Measurements from ENCODE around the gene SPTBN1. TPM values are rescaled to one million over a fixed set of nuclear protein-coding genes. Genes with fewer than 3 reads are reported as not detected.

SPTBN1 gene
- total and polyA plus RNA-seq, 2 donors: 118 to 352 TPM

DNA sequence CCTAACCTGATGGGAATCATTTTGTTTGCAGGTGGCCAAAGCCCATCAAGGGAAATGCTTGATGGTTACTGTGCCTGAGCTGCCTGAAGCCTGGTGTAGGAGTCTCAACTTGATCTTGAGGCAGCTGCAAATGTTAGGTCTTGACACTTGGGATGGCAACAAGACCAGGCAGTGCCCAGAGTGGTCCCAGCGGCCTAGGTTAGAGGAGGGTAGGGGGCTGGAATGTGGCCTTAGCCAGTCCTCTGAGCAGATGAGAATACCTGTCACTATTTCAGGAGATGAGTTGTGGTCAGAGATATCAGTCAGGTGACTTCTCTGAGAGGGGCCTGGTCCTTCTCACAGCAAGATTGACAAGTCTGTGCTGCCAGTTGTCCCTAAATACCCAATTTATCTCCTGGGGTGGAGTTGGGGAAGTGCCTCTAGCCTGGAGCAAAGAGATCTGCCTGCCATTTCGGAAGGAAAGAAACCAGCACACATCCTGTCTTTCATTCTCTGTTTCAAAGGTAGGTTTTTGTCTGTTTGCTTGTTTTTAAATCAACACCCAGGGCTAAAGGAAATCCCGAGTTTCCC, 13.4 kb downstream of the SPTBN1 start:
- Histone ChIP-seq H3K4me3 (ENCODE audit: low read depth, low read length) (no peak overlapping the region), H3K27ac (ENCODE audit: low read depth) (no peak overlapping the region), H3K4me1 (ENCODE audit: insufficient read depth) (no peaks in the 10 kb centered on the region), H3K36me3 (ENCODE audit: insufficient read depth) (no peaks in the 10 kb centered on the region)
- no peak for DNase-seq (ENCODE audit: extremely low spot score)
- WGBS: 68% methylated on average over 3 of the region's 3 CpGs

- H3K27ac ChIP-seq (ENCODE audit: low read depth): no peak overlapping the region
- no peaks in the 10 kb centered on the region for H3K4me1 ChIP-seq (ENCODE audit: insufficient read depth)
- no peaks in the 10 kb centered on the region for H3K36me3 ChIP-seq (ENCODE audit: insufficient read depth)
- 48% methylated on average over 6 of the region's 6 CpGs for WGBS
- no peak for DNase-seq (ENCODE audit: extremely low spot score)
- H3K4me3 ChIP-seq (ENCODE audit: low read depth, low read length): no peak overlapping the region
Measured at GRCh38 chr2:54470266-54470938, 14.3 kb downstream of the SPTBN1 start.

GRCh38 chr2:54471221-54471711, 15.1 kb downstream of the SPTBN1 start:
- no peak overlapping the region for H3K27ac ChIP-seq (ENCODE audit: low read depth)
- H3K36me3 ChIP-seq (ENCODE audit: insufficient read depth): no peaks in the 10 kb centered on the region
- H3K4me3 ChIP-seq (ENCODE audit: low read depth, low read length): no peak overlapping the region
- H3K4me1 ChIP-seq (ENCODE audit: insufficient read depth): no peaks in the 10 kb centered on the region
- no peak for DNase-seq (ENCODE audit: extremely low spot score)
- 17% methylated on average over 1 of the region's 1 CpG for whole genome bisulfite sequencing

- H3K4me1 ChIP-seq (ENCODE audit: insufficient read depth): no peaks in the 10 kb centered on the region
- no peaks in the 10 kb centered on the region for H3K36me3 ChIP-seq (ENCODE audit: insufficient read depth)
- DNase-seq (ENCODE audit: extremely low spot score): no peak
- H3K27ac ChIP-seq (ENCODE audit: low read depth): no peak overlapping the region
- no peak overlapping the region for H3K4me3 ChIP-seq (ENCODE audit: low read depth, low read length)
- WGBS: 76% methylated on average over 1 of the region's 1 CpG
Measured at GRCh38 chr2:54473851-54474250, 17.7 kb downstream of the SPTBN1 start.

- no peaks in the 10 kb centered on the region for H3K4me1 ChIP-seq (ENCODE audit: insufficient read depth)
- no peak overlapping the region for H3K4me3 ChIP-seq (ENCODE audit: low read depth, low read length)
- WGBS: 71% methylated on average over 3 of the region's 3 CpGs
- no peaks in the 10 kb centered on the region for H3K36me3 ChIP-seq (ENCODE audit: insufficient read depth)
- no peak overlapping the region for H3K27ac ChIP-seq (ENCODE audit: low read depth)
- no peak for DNase-seq (ENCODE audit: extremely low spot score)
Measured at GRCh38 chr2:54475285-54475684, 19.2 kb downstream of the SPTBN1 start.

- WGBS: 91% methylated on average over 5 of the region's 5 CpGs
Measured at GRCh38 chr2:54475919-54476318, 19.8 kb downstream of the SPTBN1 start.

GRCh38 chr2:54476852-54477251, 20.7 kb downstream of the SPTBN1 start:
- no peaks in the 10 kb centered on the region for H3K36me3 ChIP-seq (ENCODE audit: insufficient read depth)
- H3K4me1 ChIP-seq (ENCODE audit: insufficient read depth): no peaks in the 10 kb centered on the region
- no peak overlapping the region for H3K4me3 ChIP-seq (ENCODE audit: low read depth, low read length)
- no peak overlapping the region for H3K27ac ChIP-seq (ENCODE audit: low read depth)
- DNase-seq (ENCODE audit: extremely low spot score): no peak
- 22% methylated on average over 2 of the region's 2 CpGs for whole genome bisulfite sequencing

More at GRCh38 chr2:54475919-54476318, 19.8 kb downstream of the SPTBN1 start:
- Histone ChIP-seq H3K27ac (ENCODE audit: low read depth) (no peak overlapping the region), H3K4me3 (ENCODE audit: low read depth, low read length) (no peak overlapping the region), H3K4me1 (ENCODE audit: insufficient read depth) (no peaks in the 10 kb centered on the region), H3K36me3 (ENCODE audit: insufficient read depth) (no peaks in the 10 kb centered on the region)
- DNase-seq (ENCODE audit: extremely low spot score): no peak

DNA sequence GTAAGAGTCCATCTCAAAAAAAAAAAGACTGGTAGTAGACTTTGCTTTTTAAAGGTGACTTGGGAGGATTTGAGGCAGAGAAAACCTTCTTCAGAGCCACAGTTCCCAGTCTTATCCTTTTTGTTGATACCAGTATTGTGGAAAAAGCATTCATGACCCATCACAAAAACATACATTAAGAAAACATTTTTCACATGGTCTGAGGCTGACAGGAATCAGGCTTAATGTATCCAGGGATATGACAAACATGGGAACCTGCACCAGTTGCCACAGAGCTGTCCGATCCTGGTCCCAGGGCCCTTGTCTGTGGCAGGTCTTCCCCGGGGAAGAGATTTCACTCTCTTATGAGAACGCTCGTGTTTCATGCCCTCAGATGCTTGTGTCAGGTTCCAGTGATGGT, 21.8 kb downstream of the SPTBN1 start:
- Histone ChIP-seq H3K4me3 (ENCODE audit: low read depth, low read length) (no peak overlapping the region), H3K36me3 (ENCODE audit: insufficient read depth) (no peaks in the 10 kb centered on the region), H3K4me1 (ENCODE audit: insufficient read depth) (no peaks in the 10 kb centered on the region), H3K27ac (ENCODE audit: low read depth) (no peak overlapping the region)
- WGBS: 97% methylated on average over 4 of the region's 4 CpGs
- DNase-seq (ENCODE audit: extremely low spot score): no peak

DNA sequence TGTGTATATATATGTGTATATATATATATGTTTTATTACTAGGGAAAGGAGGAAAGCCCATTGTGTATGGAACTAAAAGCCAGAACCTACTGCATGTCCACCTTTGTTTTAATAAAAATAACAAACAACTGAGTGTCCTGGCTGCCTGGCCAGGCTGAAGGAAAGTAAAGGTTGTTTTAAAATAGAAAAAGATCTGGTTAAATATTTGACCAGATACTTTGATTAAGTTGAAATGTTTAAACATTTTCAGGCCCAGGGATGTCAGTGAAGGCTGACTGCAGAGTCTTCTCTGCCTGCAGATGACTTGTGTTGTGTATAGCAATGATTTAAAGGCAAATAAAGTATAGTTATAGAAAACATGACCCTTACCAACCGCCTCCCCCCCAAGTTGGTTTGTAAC, 22.8 kb downstream of the SPTBN1 start:
- no peak for DNase-seq (ENCODE audit: extremely low spot score)
- 92% methylated on average over 1 of the region's 1 CpG for WGBS
- Histone ChIP-seq H3K36me3 (ENCODE audit: insufficient read depth) (no peaks in the 10 kb centered on the region), H3K4me1 (ENCODE audit: insufficient read depth) (no peaks in the 10 kb centered on the region), H3K4me3 (ENCODE audit: low read depth, low read length) (no peak overlapping the region), H3K27ac (ENCODE audit: low read depth) (no peak overlapping the region)

DNA sequence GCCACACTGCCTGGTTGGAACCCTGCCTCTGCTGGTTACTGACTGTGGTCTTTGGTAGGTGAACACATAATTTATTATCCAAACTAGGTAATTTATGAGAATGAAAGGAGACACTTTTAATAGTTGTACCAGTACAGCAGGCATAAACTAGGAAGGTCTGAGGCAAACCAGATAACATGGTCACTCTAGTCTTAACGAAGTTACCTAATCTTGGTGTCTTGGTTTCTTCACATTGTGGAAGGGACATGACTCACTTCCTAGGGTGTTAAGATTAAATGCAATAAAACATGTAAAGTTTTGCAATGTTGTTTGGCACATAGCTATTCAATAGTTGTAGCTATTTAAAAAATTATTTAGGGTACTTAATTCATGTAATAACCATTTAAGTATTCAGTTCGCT, 23.3 kb downstream of the SPTBN1 start:
- Histone ChIP-seq H3K4me3 (ENCODE audit: low read depth, low read length) (no peak overlapping the region), H3K36me3 (ENCODE audit: insufficient read depth) (no peaks in the 10 kb centered on the region), H3K27ac (ENCODE audit: low read depth) (no peak overlapping the region), H3K4me1 (ENCODE audit: insufficient read depth) (no peaks in the 10 kb centered on the region)
- DNase-seq (ENCODE audit: extremely low spot score): no peak
- 85% methylated on average over 2 of the region's 2 CpGs for WGBS

DNA sequence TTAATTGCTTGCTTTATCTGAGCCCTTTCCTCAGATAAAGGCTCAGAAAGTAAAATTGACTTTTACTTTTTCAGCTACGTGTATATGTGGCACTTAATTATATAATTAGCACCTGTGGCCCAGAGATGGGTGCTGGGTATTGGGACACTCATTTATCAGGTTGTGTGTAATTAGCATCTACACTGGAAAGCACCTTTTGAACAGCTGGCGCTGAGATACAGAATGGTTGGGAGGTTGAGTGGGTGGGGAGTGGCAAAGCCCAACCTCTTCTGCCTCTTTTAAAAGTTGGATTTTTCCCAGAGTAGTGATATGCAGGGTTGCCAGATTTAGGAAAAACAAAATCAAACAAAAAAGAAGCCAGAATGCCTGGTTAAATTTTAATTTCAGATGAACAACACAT, 23.9 kb downstream of the SPTBN1 start:
- no peaks in the 10 kb centered on the region for H3K4me1 ChIP-seq (ENCODE audit: insufficient read depth)
- no peaks in the 10 kb centered on the region for H3K36me3 ChIP-seq (ENCODE audit: insufficient read depth)
- no peak for DNase-seq (ENCODE audit: extremely low spot score)
- WGBS: 87% methylated on average over 2 of the region's 2 CpGs
- no peak overlapping the region for H3K4me3 ChIP-seq (ENCODE audit: low read depth, low read length)
- H3K27ac ChIP-seq (ENCODE audit: low read depth): no peak overlapping the region

- Histone ChIP-seq H3K4me1 (ENCODE audit: insufficient read depth) (no peaks in the 10 kb centered on the region), H3K4me3 (ENCODE audit: low read depth, low read length) (no peak overlapping the region), H3K36me3 (ENCODE audit: insufficient read depth) (no peaks in the 10 kb centered on the region), H3K27ac (ENCODE audit: low read depth) (no peak overlapping the region)
- 66% methylated on average over 3 of the region's 3 CpGs for WGBS
- DNase-seq (ENCODE audit: extremely low spot score): no peak
Measured at GRCh38 chr2:54481686-54482085, 25.6 kb downstream of the SPTBN1 start.

GRCh38 chr2:54482715-54483114, 26.6 kb downstream of the SPTBN1 start:
- no peak overlapping the region for H3K27ac ChIP-seq (ENCODE audit: low read depth)
- DNase-seq (ENCODE audit: extremely low spot score): no peak
- no peaks in the 10 kb centered on the region for H3K4me1 ChIP-seq (ENCODE audit: insufficient read depth)
- 15% methylated on average over 5 of the region's 5 CpGs for WGBS
- no peaks in the 10 kb centered on the region for H3K36me3 ChIP-seq (ENCODE audit: insufficient read depth)
- H3K4me3 ChIP-seq (ENCODE audit: low read depth, low read length): no peak overlapping the region

GRCh38 chr2:54483426-54483825, 27.3 kb downstream of the SPTBN1 start:
- Histone ChIP-seq H3K27ac (ENCODE audit: low read depth) (no peak overlapping the region), H3K36me3 (ENCODE audit: insufficient read depth) (no peaks in the 10 kb centered on the region), H3K4me1 (ENCODE audit: insufficient read depth) (no peaks in the 10 kb centered on the region), H3K4me3 (ENCODE audit: low read depth, low read length) (no peak overlapping the region)
- WGBS: 38% methylated on average over 5 of the region's 5 CpGs
- DNase-seq (ENCODE audit: extremely low spot score): no peak
